RCC 7860 (cell line): ENCODE data around the gene SOBP.
A peak's percentile ranks its signal among the peaks of the same experiment; 100 is the strongest.
"Not testable (repeated sequence)": the region's sequence is repeated elsewhere in the genome, so short reads cannot be mapped to it uniquely, and the experiment has no call there.

Experiments
- DNase-seq: peaks from one replicate; pipeline ENCODE4 v3.0.0-alpha.2; 2015; ENCODE audit warnings: low spot score
- FAIRE-seq: peaks from 2 replicates; lab custom pipeline; 2012; peaks lifted over from hg19 to GRCh38; lab: Jason Lieb, UNC

Gene SOBP

GRCh38 chr6:107547451-107547840 lies 57.5 kb downstream of the SOBP start:
- no peak for FAIRE-seq
- DNase-seq: no peak

DNA sequence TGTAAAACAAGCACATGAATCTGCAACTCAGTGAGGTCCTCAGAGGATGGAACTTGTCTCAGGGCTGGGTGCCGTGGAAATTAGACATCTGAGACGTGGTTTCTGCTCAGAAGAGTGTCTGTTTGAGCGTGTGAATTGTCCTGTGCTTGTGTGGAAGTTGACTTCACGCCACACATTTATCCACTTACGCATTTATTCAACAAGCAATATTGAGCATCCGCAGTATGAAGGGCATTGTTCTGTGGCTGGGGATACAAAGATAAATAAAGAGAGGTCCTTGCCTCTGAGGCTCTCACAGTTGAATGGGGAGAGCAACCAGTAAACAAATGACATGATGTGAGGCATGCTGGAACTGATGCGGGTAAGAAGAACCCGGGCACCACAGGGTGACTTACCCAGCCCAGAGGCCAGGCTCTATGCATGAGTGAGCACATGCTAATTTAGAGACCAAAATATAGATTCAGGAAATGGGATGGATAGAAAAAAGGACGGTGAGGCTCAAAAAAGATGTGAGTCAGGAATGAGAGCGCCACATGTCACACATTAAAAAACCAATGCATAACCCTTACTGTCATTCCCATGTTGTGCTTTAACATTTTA lies 60.4 kb downstream of the SOBP start:
- no peak for FAIRE-seq
- DNase-seq: peak; percentile 6

- DNase-seq (no peak), FAIRE-seq (no peak)
Measured at GRCh38 chr6:107550906-107551305, 61.0 kb downstream of the SOBP start.

DNA sequence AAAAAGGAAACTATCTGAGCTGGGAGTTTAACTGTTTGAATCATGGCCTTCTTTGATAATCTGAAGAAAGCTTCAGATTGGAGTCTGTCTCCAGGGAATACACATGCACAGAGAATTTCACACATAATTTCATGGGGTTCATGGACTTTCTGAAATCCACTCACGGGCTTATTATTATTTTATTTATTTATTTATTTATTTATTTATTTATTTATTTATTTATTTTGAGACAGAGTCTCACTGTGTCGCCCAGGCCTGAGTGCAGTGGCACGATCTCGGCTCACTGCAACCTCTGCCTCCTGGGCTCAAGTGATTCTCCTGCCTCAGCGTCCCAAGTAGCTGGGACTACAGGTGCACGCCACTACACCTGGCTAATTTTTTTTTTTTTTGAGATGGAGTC lies 63.2 kb downstream of the SOBP start:
- FAIRE-seq, DNase-seq: not testable (repeated sequence)

DNA sequence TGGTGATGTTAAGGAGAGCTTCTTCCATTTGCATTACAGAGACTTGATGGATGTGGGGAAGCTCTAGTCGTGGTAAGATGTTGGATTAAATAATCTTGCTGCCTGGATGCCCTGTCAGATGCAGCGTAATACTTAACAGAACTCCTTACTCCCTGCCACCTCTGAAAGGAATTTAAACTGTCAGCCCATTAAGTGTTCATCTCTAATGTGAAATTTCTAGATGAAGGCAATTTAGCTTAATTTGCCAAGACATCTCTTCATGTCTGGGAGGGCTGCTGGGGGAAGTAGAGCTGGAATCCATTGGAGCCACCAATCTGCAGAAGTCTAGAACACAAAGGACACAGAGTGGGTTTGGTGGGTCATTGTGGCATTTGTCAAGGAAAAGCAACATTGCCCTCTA lies 64.4 kb downstream of the SOBP start:
- no peak for DNase-seq

GRCh38 chr6:107554918-107555317 lies 65.0 kb downstream of the SOBP start:
- FAIRE-seq: no peak
- no peak for DNase-seq

More for the DNA sequence above, 64.4 kb downstream of the SOBP start:
- no peak for FAIRE-seq

DNA sequence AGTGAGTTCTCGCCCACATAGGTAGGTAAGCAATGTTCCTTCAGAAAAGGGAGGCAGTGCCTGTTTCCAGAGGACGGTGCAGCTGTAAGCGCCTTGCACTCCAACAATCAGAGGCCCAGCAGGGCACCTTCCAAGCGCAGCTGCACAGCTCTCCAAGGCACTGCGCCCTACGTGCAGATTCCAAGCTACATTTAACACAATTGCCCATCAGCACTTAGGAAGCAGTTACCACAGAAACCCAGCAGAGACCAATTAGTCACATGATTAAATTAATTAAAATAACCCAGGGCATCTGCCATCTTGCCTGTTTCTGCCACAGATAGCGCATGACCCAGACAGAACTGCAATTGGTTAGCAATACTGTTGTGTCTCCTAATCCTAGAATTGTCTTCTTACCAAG lies 65.5 kb downstream of the SOBP start:
- no peak for FAIRE-seq

GRCh38 chr6:107556082-107556481 lies 66.2 kb downstream of the SOBP start:
- DNase-seq (no peak), FAIRE-seq (no peak)

More for the DNA sequence above, 65.5 kb downstream of the SOBP start:
- no peak for DNase-seq

GRCh38 chr6:107557698-107558097 lies 67.8 kb downstream of the SOBP start:
- FAIRE-seq: no peak
- DNase-seq: no peak

- FAIRE-seq: no peak
- no peak for DNase-seq
Measured at GRCh38 chr6:107560657-107561056, 70.7 kb downstream of the SOBP start.

GRCh38 chr6:107561306-107561705 lies 71.4 kb downstream of the SOBP start:
- FAIRE-seq (no peak), DNase-seq (no peak)

DNA sequence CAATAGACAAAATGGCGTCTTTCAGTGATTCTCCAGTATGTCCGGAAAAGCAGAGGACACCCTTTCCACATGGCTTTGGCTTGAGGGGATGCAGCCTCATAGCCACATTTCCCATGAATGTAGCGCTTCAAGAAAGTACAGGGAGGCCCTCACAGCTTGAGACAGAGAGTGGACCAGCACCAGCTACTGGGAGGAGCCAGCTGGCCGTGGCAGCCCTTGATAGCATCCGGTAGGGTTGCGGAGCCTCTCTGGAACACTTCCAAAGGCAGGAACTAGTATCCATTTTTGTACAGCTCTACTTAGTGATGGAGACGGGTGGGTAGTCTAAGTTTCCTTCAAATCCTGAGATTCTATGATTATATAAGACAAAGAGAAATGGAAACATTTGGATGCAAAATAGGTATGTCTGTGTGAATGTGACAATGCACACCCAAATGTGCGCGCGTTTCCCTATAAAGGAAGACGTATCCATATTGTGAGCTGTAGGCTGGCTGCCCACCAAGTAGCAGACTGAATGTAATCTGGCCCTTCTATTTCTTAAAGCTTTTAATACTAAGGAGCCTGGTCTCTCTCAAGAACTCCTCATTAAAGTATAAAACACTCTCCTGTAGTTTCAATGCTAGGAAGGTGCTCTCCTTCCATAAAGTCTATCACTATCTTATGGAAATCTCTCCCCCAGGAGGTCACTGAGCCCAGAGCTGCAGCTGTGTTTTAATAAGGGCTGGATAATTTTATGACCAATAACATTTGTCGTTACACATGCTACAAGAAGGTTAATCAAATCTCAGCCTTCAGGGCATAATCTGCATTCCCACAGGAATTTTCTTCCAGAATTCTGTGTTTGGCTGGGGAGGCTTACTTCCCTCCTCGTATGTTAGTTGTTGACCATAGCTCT lies 74.0 kb downstream of the SOBP start:
- FAIRE-seq: no peak
- no peak for DNase-seq

GRCh38 chr6:107564589-107564951 lies 74.7 kb downstream of the SOBP start:
- no peak for FAIRE-seq
- no peak for DNase-seq

DNA sequence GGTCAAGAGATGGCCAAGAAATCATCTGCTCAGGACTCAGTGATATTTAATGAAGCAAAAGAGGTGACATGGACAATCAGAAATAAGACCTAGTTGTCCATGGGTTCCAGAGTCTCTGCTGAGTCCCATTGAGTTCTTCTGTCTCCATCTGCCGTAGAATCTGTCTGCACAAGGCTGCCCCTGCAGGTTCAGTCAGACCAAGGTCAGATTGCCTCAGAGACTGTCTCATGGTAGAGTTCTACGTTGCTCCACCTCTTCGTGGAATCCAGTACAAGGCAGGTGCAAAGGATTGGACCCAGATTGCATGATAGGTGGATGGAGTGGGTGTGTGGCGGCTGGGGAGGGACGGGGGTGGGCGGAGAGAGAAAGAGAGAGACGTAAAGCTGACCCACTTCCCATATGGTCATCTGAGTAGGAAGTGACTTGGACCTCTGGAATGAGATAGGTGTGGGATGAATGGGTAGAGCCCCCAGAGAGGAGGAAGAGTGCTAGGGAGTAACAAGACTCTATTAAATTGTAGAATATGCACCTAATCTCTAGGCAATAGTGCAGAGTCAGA lies 75.3 kb downstream of the SOBP start:
- FAIRE-seq (no peak), DNase-seq (no peak)

DNA sequence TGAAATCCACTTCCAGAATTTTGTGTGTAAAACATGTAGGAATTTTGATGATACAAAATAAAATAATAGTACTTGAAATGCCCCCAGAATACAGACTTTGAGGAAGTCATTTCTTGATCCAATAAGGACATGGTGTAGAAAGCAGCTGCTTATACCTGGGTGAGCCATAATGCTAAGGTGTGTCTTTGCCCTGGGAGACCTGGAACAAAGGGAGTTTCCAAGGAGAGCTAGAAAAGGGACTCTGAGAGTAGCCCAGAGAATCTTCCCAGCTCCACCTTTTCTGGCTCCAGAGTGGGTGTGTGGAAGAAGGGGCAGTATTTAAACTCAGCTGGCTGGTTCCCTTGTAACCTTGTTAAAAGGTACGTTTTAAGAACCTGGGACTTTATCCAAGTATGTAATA lies 77.7 kb downstream of the SOBP start:
- FAIRE-seq (no peak), DNase-seq (no peak)

DNA sequence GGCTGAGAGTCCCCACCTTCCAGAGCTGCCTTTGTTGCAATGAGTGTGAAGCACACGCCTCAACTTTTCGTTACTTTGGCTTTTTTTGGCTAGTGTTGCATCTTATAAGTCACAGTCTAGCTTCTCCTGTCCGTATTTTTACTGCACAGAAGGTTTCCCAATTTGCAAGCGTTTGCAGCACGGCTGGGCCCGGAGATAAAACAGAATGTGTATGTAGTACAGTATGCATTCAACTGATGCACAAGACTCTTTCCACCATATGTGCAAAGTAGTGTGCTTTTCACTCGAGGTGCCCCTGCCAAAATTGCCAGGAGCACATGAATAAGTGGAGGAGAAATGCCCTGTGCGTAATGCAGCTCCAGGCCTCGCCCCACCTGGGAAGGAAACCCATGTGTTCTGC lies 79.6 kb downstream of the SOBP start:
- FAIRE-seq: no peak
- DNase-seq: no peak

- DNase-seq: no peak
- no peak for FAIRE-seq
Measured at GRCh38 chr6:107571354-107571753, 81.4 kb downstream of the SOBP start.

DNA sequence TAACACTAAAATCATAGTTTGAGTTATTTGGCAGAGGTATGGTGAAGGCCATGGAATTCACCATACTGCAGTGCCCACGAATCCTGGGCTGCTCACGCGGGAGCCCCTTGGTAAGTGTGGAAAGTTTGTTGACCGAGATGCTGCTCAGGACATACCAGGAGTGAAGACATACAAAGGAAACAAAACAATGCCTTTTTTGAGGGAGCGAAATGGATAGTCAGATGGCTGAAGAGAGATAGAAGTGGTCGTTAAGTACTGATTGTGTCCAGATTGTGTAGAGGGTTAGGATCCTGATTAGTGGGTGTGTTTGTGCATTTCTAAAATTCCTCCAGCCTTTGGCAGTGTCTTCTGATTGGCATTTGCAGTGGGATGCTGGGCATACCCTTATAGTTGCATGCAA lies 83.0 kb downstream of the SOBP start:
- no peak for FAIRE-seq
- DNase-seq: no peak

DNA sequence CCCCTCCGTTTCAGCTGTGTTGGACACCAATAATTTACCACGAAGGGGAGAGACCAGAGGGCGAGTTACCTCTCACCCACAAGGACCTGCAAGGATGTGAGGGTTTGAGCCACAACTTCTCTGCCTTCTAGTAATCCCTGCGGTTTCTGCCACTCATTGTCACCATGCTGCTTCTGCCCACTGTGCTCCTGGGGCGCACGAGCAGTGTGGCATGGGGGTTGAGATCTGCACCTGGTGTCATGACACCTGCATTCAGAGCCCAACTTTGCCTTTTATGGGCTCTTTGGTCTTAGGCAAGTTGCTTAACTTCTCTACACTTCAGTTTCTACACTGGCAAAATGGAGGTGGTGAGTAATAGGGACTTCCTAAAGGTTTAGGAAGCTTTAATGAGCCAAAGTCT lies 84.9 kb downstream of the SOBP start:
- FAIRE-seq (no peak), DNase-seq (no peak)

- FAIRE-seq (peak; percentile 44), DNase-seq (peak; percentile 66)
Measured at GRCh38 chr6:107576852-107577251, 86.9 kb downstream of the SOBP start.

DNA sequence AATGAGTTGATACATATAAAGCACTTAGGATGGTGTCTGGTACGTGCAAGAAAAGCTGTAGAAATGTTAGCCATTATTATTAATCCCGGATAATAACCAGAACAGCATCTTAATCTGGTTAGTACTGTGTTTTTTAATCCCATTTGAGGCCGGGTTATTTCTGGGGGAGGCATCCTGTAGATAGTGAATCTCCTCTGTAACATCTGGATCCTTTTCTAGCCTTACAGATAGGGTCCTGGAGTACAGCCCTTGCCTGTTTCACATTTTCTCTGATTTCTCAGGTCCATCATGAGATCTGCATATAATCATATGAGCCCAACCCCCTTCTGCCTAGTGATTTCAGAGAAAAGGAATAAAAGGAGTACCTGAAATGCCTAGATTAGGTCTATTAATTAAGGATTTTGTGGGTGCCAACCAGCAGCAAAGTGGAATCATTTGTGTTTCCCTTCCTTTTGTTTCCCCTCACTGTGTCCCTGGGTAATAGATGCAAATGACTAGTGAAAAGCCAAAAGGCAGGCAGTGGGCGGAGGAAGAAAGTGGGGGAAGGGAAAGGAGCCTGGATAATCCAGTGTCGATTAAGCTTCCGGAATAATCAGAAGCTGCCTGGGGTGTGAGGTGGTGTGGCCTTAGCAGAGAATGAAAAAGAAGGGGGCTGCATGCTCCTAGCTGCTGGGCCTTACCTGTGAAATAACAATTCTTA lies 88.9 kb downstream of the SOBP start:
- FAIRE-seq (no peak), DNase-seq (no peak)
